H1 (cell line): ENCODE measurements around the gene ARHGEF3. TPM values are rescaled to one million over a fixed set of nuclear protein-coding genes. Genes with fewer than 3 reads are reported as not detected.
A peak's percentile ranks its signal among the peaks of the same experiment; 100 is the strongest.

Experiments
- HDAC6 ChIP-seq: IDR thresholded peaks from one replicate; pipeline ENCODE4 v1.7.1; 2012; ENCODE audit warnings: low read depth, mild to moderate bottlenecking, inconsistent platforms, low read length, moderate library complexity
- polyA plus RNA-seq, 7 experiments: library from polyadenylated mRNA; depleted of rRNA in 3 of 7; stranded (reverse) in 5 of 7; unstranded in 2 of 7; fragments of >200 nt in 5 of 7; fragments of 200-250 nt in 2 of 7; gene quantifications; 1 replicate in 5 of 7; 2 replicates in 1 of 7; 4 replicates in 1 of 7; pipeline versions ENCODE4 v1.2.1 to v1.2.3, GENCODE V29; 2011 to 2013; ENCODE audit warnings: missing spikeins in 2 of 7, mixed read lengths in 2 of 7
- total RNA-seq: library from RNA; stranded (reverse); fragmentation: NEBNext Ultra II Directional; extraction: Animal tissue kit (Norgen Biotek cat#: 25700); gene quantifications from 2 replicates; pipeline ENCODE4 v1.2.1, GENCODE V29; 2021
- TF ChIP-seq, protein P1 (sequence below): IDR thresholded peaks from 2 replicates; pipeline ENCODE4 v1.6.1; 2011; ENCODE audit warnings: low read length, improper control_type of control experiment
- TF ChIP-seq, protein P2 (sequence below): IDR thresholded peaks from 2 replicates; pipeline ENCODE4 v1.6.1; 2012; ENCODE audit warnings: inconsistent platforms

The ARHGEF3 gene
- total and polyA plus RNA-seq, 2 of the 8 experiments (the other 6 are each of a cell fraction or from before 2014, with no cell fraction given) = 2.8 to 6.0 TPM

DNA sequence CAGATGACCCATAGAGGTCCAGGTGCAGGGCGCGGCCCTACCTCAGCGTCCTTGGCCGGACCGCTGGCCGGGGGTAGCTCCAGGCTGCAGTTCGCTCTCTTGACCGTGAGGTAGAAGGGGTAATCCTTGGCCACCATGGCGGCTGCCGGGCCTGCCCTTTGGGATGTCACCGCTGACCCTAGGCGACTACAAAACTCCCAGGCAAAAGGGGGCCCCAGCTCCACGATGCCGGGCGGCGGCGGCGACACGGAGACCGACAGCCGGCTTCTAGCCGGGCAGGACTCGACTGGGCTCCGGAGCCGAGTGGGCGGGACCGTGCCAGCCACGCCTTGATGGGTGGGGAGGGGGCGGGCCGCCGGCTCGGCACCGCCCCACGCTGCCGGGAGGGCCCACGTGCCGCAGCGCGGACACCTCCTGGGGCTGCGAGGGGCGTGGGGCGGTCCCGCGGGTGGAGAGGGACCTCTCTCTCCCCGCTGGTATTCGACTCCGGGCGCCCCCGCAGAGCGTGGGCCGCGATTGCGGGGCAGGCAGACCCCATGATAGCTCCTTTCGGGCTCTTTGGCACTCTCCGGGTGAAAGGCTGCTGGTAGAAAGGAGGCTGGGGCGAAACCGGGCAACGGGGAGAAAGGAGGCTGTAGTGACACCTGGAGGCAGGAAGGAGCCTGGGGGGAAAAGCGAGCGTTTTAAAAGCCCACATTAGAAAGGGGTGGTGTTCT, at the start of gene ARHGEF3 (continued):
- TF ChIP-seq, protein P1, sequence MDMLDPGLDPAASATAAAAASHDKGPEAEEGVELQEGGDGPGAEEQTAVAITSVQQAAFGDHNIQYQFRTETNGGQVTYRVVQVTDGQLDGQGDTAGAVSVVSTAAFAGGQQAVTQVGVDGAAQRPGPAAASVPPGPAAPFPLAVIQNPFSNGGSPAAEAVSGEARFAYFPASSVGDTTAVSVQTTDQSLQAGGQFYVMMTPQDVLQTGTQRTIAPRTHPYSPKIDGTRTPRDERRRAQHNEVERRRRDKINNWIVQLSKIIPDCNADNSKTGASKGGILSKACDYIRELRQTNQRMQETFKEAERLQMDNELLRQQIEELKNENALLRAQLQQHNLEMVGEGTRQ = peak; percentile 75
- TF ChIP-seq, protein P2, sequence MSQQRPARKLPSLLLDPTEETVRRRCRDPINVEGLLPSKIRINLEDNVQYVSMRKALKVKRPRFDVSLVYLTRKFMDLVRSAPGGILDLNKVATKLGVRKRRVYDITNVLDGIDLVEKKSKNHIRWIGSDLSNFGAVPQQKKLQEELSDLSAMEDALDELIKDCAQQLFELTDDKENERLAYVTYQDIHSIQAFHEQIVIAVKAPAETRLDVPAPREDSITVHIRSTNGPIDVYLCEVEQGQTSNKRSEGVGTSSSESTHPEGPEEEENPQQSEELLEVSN = peak; percentile 79
- TF ChIP-seq HDAC6 = no peak
